ENCODE data around the gene MORN1. TPM values are rescaled to one million over a fixed set of nuclear protein-coding genes. Genes with fewer than 3 reads are reported as not detected.

The MORN1 gene
- total and polyA plus RNA-seq, 2 donors (not counting 3 experiments of a cell fraction or from before 2014, with no cell fraction given) = 4.3 to 6.4 TPM

- Histone ChIP-seq H3K9me3 (replicated peaks; ENCODE audit: control insufficient read depth, insufficient read depth, low read length) (no peaks in the 10 kb centered on the region), H3K9ac (replicated peaks; ENCODE audit: extremely low read depth, insufficient read depth, low read length) (no peak overlapping the region), H3K79me2 (ENCODE audit: control insufficient read depth, insufficient read depth, low read length) (no peaks in the 10 kb centered on the region), H3K4me1 (ENCODE audit: control insufficient read depth, extremely low read depth, insufficient read depth, low read length) (no peaks in the 10 kb centered on the region), H3K4me3 (replicated peaks in 1 of 3; ENCODE audit: insufficient read depth in 1 of 3, low read depth in 1 of 3, low read length in 3 of 3) (no peak overlapping the region), H3K4me2 (ENCODE audit: insufficient read depth, low read length) (no peak overlapping the region), H2AFZ (ENCODE audit: low read depth, low read length) (no peak overlapping the region), H4K20me1 (replicated peaks; ENCODE audit: control insufficient read depth, extremely low read depth, insufficient read depth, low read length) (no peaks in the 10 kb centered on the region), H3K9me1 (replicated peaks; ENCODE audit: control insufficient read depth, extremely low read depth, insufficient read depth, low read length) (no peaks in the 10 kb centered on the region), H3K27ac (ENCODE audit: insufficient read depth, low read depth, low read length) (no peak overlapping the region), H3K36me3 (ENCODE audit: control insufficient read depth in 2 of 2, extremely low read depth in 1 of 2, insufficient read depth in 2 of 2, low read length in 2 of 2) (no peaks in the 10 kb centered on the region), H3K27me3 (ENCODE audit: control insufficient read depth in 2 of 2, insufficient read depth in 2 of 2, low read length in 2 of 2) (no peaks in the 10 kb centered on the region)
- TF ChIP-seq POLR2AphosphoS5 (IDR thresholded peaks at IDR 0.05; ENCODE audit: insufficient read depth, low read depth, low read length) (no peak), JUN (IDR thresholded peaks at IDR 0.05; ENCODE audit: borderline replicate concordance, insufficient read depth, insufficient read length, low read depth) (no peak), MYC (IDR thresholded peaks at IDR 0.05; ENCODE audit: low read depth, low read length) (no peak), MAX (IDR thresholded peaks at IDR 0.05; ENCODE audit: insufficient read depth, insufficient read length) (no peak), POLR2A (IDR thresholded peaks at IDR 0.05; ENCODE audit: low read depth, low read length) (no peak), CTCF (IDR thresholded peaks at IDR 0.05; ENCODE audit: extremely low read depth in 1 of 2, insufficient read depth in 1 of 2, low read depth in 1 of 2, low read length in 2 of 2) (no peak), EZH2 (IDR thresholded peaks at IDR 0.05; ENCODE audit: borderline replicate concordance, low read depth, low read length, severe bottlenecking) (no peak), FOS (IDR thresholded peaks at IDR 0.05; ENCODE audit: borderline replicate concordance, insufficient read depth, low read length) (no peak), GATA2 (IDR thresholded peaks at IDR 0.05; ENCODE audit: insufficient read depth, insufficient read length, low read depth, low read length) (no peak)
- POLR2A ChIA-PET = no interaction called here
- CTCF ChIA-PET = no interaction called here
- no peak for DNase-seq (ENCODE audit: low read depth, low spot score)
- BruUV-seq (replicated peaks) = no TSS peak
- dilution Hi-C loops (cut with MboI; ENCODE audit: extremely low pct_ligation_motif_present, low sequenced_read_pairs) (no loop called here), intact Hi-C loops (cut with micrococcal nuclease) (no loop called here)
- no peak for FAIRE-seq
Observed at GRCh38 chr1:2328676-2329455, 62.5 kb downstream of the MORN1 start.
